Lower leg skin (tissue), 4 donors: Measurements from ENCODE around the gene SKOR1. TPM values are rescaled to one million over a fixed set of nuclear protein-coding genes. Genes with fewer than 3 reads are reported as not detected.

Source experiments
- DNase-seq, 2 donors: peaks; one replicate each; pipeline ENCODE4 v3.0.0-alpha.2; 2019; ENCODE audit warnings: low spot score in 2 of 2
- H3K4me3 ChIP-seq: fragments of 200-600 bp; sonication (generic); 2 replicates; pipeline ENCODE4 v1.5.1; 2017; ENCODE audit warnings: mild to moderate bottlenecking, low read depth; ENCODE audit not compliant: poor library complexity, severe bottlenecking
- CTCF ChIP-seq, 3 donors: fragments of 450-650 bp; IDR thresholded peaks; one replicate each; pipeline ENCODE4 v1.5.1; 2016; ENCODE audit warnings: antibody characterized with exemption in 3 of 3, mild to moderate bottlenecking in 3 of 3, moderate library complexity in 2 of 3
- POLR2A ChIP-seq, 2 donors: fragments of 450-650 bp; IDR thresholded peaks; one replicate each; pipeline ENCODE4 v1.6.1; 2016 to 2017; ENCODE audit warnings: antibody characterized with exemption in 2 of 2, mild to moderate bottlenecking in 1 of 2, moderate library complexity in 1 of 2
- WGBS, 2 donors: methylation state at CpG; one replicate each; pipeline ENCODE4 v1.1.5; 2018; 5-methylcytosine and 5-hydroxymethylcytosine counted together
- intact Hi-C: fragments of 100-400 bp; cut with DNase I; formaldehyde crosslinking; loops from one replicate; pipeline ENCODE4 v1.15.0; 2023; ENCODE audit warnings: low total_unique reads
- total RNA-seq, 4 donors: library from RNA; depleted of rRNA; stranded (reverse); fragments of >200 nt; gene quantifications; one replicate each; pipeline ENCODE4 v1.1.0, GENCODE V29; 2016

The SKOR1 gene
- total RNA-seq, 4 donors from 2014 or later = 1.2 to 2.2 (median 1.5) TPM; not detected in 1

GRCh38 chr15:67805666-67806516, 19.4 kb upstream of the SKOR1 start:
- intact Hi-C loops = no loop called here
- 93 to 95% methylated on average over 16 of the region's 16 CpGs for WGBS, 2 donors
- no peak for TF ChIP-seq POLR2A (IDR thresholded peaks at IDR 0.05)
- no peak for TF ChIP-seq CTCF (IDR thresholded peaks at IDR 0.05)
- H3K4me3 ChIP-seq = no peak overlapping the region
- peak in 1 of 2 donors; percentile 37 for DNase-seq

GRCh38 chr15:67806536-67806935, 18.8 kb upstream of the SKOR1 start:
- DNase-seq = peak in 1 of 2 donors; percentile 78
- intact Hi-C loops = no loop called here
- 94 to 96% methylated on average over 18 of the region's 18 CpGs for WGBS, 2 donors
- H3K4me3 ChIP-seq = no peak overlapping the region
- TF ChIP-seq CTCF (IDR thresholded peaks at IDR 0.05) (no peak), POLR2A (IDR thresholded peaks at IDR 0.05) (no peak)

- WGBS, 2 donors = 100% methylated on average over 3 to 5 of the region's 5 CpGs
- intact Hi-C loops = no loop called here
- no peak overlapping the region for H3K4me3 ChIP-seq
- no peak for TF ChIP-seq POLR2A (IDR thresholded peaks at IDR 0.05)
- TF ChIP-seq CTCF (IDR thresholded peaks at IDR 0.05) = no peak
- peak in 1 of 2 donors; percentile 81 for DNase-seq
Measured at GRCh38 chr15:67807141-67807540, 18.2 kb upstream of the SKOR1 start.

- TF ChIP-seq POLR2A (IDR thresholded peaks at IDR 0.05) = no peak
- TF ChIP-seq CTCF (IDR thresholded peaks at IDR 0.05) = no peak
- intact Hi-C loops = no loop called here
- no peak overlapping the region for H3K4me3 ChIP-seq
- WGBS, 2 donors = 97 to 99% methylated on average over 7 of the region's 7 CpGs
- DNase-seq = peak in 1 of 2 donors; percentile 54
Measured at GRCh38 chr15:67807836-67808235, 17.5 kb upstream of the SKOR1 start.

- TF ChIP-seq POLR2A (IDR thresholded peaks at IDR 0.05) (no peak), CTCF (IDR thresholded peaks at IDR 0.05) (no peak)
Measured at GRCh38 chr15:67808821-67809220, 16.5 kb upstream of the SKOR1 start.

More at GRCh38 chr15:67808821-67809220, 16.5 kb upstream of the SKOR1 start:
- WGBS, 2 donors = 90 to 91% methylated on average over 7 of the region's 7 CpGs
- H3K4me3 ChIP-seq = no peak overlapping the region
- intact Hi-C loops = no loop called here
- DNase-seq = peak in 1 of 2 donors; percentile 36
